Measurements from ENCODE around the gene GRHL1. TPM values are rescaled to one million over a fixed set of nuclear protein-coding genes. Genes with fewer than 3 reads are reported as not detected.

GRHL1 gene
- total RNA-seq, 1 donor from 2014 or later: 1.4 TPM

DNA sequence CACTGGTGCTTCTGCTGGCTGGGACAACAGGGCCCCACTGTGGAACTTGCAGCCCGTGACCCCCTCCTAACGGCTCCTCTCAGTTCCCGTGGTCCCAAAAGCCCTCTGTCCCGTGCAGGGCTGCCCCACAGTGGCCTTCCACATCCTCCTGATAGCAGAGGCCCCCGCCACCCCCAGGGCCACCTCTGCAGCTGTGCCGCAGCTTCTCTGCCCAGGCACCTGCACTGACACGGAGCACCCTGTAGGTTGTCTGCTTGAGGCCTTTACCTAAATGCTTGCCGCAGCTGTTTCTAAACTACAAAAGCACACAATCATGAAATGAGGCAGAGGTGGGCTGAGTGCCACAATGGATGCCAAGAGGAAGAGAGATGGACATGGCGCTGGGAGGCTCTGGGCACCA is 13.5 kb upstream of the GRHL1 start:
- Mint-ChIP-seq H3K27me3 (ENCODE audit: insufficient read depth) (peaks cover 5% of the 10 kb centered on the region), H3K27ac (no peak overlapping the region), H3K9me3 (no peaks in the 10 kb centered on the region), H3K4me1 (ENCODE audit: low read depth) (no peaks in the 10 kb centered on the region), H3K36me3 (ENCODE audit: low read depth) (peaks cover 15% of the 10 kb centered on the region), H3K4me3 (no peak overlapping the region)
- intact Hi-C loops (cut with micrococcal nuclease): no loop called here
- DNase-seq (ENCODE audit: low spot score): no peak

DNA sequence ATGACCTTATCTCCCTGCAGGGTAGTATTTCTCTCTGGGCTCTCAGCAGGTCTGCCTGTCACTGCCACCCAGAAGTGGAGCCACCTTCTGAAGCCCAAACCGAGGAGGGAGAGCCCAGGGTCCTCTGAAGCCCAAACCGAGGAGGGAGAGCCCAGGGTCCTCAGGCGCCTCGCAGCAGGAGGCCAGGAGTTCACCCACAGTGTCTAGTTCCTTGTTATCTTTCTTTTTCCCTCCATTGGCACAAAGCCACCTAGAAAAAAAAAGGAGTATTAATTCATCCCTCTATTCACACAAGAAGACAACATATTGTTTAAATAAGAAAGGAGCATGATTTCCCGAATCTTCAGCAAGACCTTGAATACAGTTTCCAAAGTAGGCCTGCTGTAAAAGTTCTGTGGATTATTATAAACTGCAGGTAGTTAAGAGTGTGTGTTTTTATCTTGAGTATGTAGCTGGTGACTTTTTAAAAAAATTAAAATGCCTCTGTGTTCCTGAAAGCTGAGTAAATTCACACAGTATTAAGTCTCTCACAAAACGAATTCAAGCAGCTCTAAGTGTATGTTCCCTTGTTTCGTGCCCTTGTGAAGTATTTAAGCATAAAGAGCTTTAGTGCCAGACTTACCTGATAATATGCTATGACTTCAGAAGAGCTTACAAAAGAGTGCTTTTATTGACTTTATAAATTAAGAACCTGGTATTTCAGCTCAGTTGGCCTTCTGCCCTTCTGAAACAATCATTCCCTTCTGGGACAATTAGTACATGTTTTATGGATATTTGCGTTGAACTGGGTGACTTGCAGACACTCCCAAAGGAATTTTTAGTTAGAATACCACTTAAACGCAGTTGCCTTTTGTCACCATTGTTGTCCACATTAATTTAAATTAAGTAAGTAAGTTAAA is 11.7 kb upstream of the GRHL1 start:
- intact Hi-C loops (cut with micrococcal nuclease): no loop called here
- Mint-ChIP-seq H3K9me3 (no peaks in the 10 kb centered on the region), H3K27me3 (ENCODE audit: insufficient read depth) (peaks cover 7% of the 10 kb centered on the region), H3K4me1 (ENCODE audit: low read depth) (no peaks in the 10 kb centered on the region), H3K4me3 (no peak overlapping the region), H3K27ac (no peak overlapping the region), H3K36me3 (ENCODE audit: low read depth) (peaks cover 5% of the 10 kb centered on the region)
- DNase-seq (ENCODE audit: low spot score): no peak

DNA sequence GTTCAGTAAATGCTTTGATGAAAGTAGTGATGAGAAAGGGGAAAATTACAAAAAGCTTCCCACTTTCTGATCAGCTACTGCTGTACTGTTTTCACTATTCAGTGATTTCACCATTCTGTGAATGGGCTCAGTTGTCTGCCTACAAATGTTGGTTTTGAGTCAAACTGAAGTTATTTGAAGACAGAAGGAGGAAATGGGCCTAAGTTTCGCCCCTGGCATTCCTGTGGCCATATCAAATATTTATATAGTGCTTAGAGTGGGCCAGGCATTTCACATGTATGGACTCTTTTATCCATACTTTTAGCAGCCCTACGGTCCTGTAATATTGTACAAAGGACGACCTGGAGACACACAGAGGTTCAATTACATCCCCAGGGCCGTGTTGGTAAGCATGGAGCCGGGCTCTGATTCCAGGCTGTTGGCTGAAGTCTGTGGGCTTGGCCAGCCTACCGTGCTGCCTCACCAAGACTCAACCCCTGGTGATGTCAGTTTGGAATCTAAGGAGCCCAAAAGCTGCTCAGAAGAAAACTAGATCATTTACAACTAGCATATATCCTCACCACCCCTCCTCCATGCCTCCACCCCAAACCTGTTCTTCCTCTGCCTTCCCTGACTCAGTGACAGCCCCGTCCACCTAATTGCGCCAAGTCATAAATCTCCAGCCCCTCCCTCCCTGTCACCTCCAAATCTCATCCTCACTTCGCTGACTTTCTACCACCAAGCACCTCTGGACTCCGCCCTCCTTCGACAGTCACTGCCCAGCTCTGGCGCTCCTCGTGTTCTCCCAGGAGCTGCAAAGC is 10.1 kb upstream of the GRHL1 start:
- intact Hi-C loops (cut with micrococcal nuclease): no loop called here
- Mint-ChIP-seq H3K4me3 (no peak overlapping the region), H3K4me1 (ENCODE audit: low read depth) (no peaks in the 10 kb centered on the region), H3K36me3 (ENCODE audit: low read depth) (peaks cover 2% of the 10 kb centered on the region), H3K27me3 (ENCODE audit: insufficient read depth) (peaks cover 13% of the 10 kb centered on the region), H3K27ac (no peak overlapping the region), H3K9me3 (no peaks in the 10 kb centered on the region)
- no peak for DNase-seq (ENCODE audit: low spot score)

DNA sequence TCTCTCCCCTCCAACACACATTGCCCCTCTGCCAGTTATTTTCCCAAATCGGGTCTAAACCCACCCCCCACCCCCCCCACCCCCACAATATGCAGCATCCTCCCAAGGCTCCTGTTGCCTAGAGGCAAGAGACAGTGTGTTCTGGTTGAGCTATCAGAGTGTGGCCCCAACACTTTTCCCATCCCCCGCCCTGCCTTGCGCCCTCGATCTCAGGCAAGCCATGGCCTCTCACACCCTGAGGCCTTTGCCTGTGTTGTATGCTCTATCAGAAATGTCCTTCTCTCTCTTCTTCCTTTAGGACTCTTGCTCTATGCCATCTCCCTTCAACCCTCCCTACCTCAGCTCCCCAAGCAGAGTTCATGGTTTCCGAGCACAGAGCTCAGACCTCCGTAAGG is 9.5 kb upstream of the GRHL1 start:
- no peak for DNase-seq (ENCODE audit: low spot score)
- Mint-ChIP-seq H3K36me3 (ENCODE audit: low read depth) (peaks cover 1% of the 10 kb centered on the region), H3K27ac (no peak overlapping the region), H3K4me1 (ENCODE audit: low read depth) (no peaks in the 10 kb centered on the region), H3K9me3 (no peaks in the 10 kb centered on the region), H3K27me3 (ENCODE audit: insufficient read depth) (peaks cover 14% of the 10 kb centered on the region), H3K4me3 (no peak overlapping the region)
- intact Hi-C loops (cut with micrococcal nuclease): no loop called here

DNA sequence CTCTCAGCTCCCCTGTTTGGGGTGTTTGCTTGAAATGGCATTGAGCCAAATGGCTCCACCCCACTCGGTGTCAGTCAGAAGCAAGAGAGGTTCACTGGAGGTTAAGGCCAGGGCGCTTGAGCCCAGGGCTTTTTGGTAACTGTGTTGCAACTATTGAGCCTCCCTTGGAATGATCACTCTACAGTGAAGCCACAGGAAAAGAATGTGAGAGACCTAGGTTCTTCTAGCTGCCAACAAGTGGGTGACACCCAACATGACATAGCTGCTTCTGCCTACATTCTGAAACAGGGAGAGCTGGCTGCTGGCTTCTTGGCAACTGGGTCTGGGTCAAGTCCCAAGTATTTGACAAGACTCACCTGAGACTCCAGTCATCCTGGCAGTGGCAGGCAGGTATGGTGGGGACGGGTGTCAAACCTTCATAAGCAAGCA is 7.1 kb upstream of the GRHL1 start:
- no peak for DNase-seq (ENCODE audit: low spot score)
- no peak overlapping the region for H3K27ac Mint-ChIP-seq
- H3K9me3 Mint-ChIP-seq: no peaks in the 10 kb centered on the region
- H3K27me3 Mint-ChIP-seq (ENCODE audit: insufficient read depth): peaks cover 24% of the 10 kb centered on the region
- no peaks in the 10 kb centered on the region for H3K4me1 Mint-ChIP-seq (ENCODE audit: low read depth)
- no peak overlapping the region for H3K4me3 Mint-ChIP-seq
- no peaks in the 10 kb centered on the region for H3K36me3 Mint-ChIP-seq (ENCODE audit: low read depth)
- intact Hi-C loops (cut with micrococcal nuclease): no loop called here

DNA sequence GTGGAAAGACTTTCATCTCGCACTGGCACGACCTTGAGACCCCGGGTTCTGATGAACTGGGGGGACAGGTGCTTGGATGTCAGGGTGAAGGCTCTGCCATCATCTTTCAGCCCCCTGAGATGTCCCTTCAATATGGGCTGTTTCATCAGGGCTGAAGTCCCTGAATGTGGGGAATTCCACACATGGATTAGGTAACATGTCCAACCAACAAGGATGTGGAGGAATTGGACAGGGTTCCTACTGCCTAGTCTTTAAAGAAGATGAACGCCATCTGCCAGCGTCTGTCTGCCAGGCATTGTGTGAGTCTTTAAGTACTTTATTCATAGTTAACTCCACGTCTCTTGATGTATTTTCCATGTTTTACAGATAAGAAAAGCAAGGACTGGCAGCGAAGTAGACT is 5.9 kb upstream of the GRHL1 start:
- intact Hi-C loops (cut with micrococcal nuclease): no loop called here
- no peak overlapping the region for H3K4me3 Mint-ChIP-seq
- H3K4me1 Mint-ChIP-seq (ENCODE audit: low read depth): peaks cover 8% of the 10 kb centered on the region
- no peak overlapping the region for H3K27ac Mint-ChIP-seq
- peaks cover 34% of the 10 kb centered on the region for H3K27me3 Mint-ChIP-seq (ENCODE audit: insufficient read depth)
- H3K36me3 Mint-ChIP-seq (ENCODE audit: low read depth): no peaks in the 10 kb centered on the region
- H3K9me3 Mint-ChIP-seq: no peaks in the 10 kb centered on the region
- no peak for DNase-seq (ENCODE audit: low spot score)

DNA sequence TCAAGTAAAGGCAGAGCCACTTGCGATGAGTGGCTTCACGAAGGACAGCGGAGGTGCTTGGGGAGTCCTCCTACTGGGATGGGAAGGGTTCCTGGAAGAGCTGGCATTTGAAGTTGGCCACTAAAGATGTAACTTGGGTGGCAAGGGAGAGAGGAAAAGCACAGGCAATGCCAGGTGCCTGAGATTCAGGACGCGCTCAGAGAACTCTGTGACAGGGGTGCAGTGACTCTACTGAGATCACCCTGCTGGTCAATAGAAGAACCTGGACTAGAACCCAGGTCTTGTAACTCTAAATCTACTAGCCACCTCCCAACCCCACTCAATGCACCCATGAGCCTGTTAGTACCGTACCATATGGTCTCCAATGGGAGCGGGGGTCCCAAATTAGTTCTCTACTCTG is 5.4 kb upstream of the GRHL1 start:
- Mint-ChIP-seq H3K36me3 (ENCODE audit: low read depth) (no peaks in the 10 kb centered on the region), H3K4me1 (ENCODE audit: low read depth) (peaks cover 10% of the 10 kb centered on the region), H3K4me3 (no peak overlapping the region), H3K9me3 (no peaks in the 10 kb centered on the region), H3K27me3 (ENCODE audit: insufficient read depth) (peaks cover 33% of the 10 kb centered on the region), H3K27ac (no peak overlapping the region)
- intact Hi-C loops (cut with micrococcal nuclease): no loop called here
- DNase-seq (ENCODE audit: low spot score): no peak

DNA sequence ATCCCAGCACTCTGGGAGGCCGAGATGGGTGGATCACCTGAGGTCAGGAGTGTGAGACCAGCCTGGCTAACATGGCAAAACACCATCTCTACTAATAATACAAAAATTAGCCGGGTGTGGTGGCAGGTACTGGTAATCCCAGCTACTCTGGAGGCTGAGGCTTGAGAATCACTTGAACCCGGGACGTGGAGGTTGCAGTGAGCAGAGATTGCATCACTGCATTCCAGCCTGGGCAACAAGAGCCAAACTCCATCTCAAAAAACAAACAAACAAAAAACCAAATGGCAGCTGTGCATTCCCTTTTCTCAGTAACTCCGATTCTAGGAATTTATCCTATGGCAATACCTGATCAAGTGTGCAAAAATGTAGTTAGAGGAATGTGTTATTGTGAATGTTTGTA is 4.7 kb upstream of the GRHL1 start:
- no peaks in the 10 kb centered on the region for H3K9me3 Mint-ChIP-seq
- H3K27ac Mint-ChIP-seq: no peak overlapping the region
- no peaks in the 10 kb centered on the region for H3K36me3 Mint-ChIP-seq (ENCODE audit: low read depth)
- H3K4me3 Mint-ChIP-seq: no peak overlapping the region
- H3K4me1 Mint-ChIP-seq (ENCODE audit: low read depth): peaks cover 10% of the 10 kb centered on the region
- intact Hi-C loops (cut with micrococcal nuclease): no loop called here
- no peak for DNase-seq (ENCODE audit: low spot score)
- H3K27me3 Mint-ChIP-seq (ENCODE audit: insufficient read depth): peaks cover 33% of the 10 kb centered on the region

DNA sequence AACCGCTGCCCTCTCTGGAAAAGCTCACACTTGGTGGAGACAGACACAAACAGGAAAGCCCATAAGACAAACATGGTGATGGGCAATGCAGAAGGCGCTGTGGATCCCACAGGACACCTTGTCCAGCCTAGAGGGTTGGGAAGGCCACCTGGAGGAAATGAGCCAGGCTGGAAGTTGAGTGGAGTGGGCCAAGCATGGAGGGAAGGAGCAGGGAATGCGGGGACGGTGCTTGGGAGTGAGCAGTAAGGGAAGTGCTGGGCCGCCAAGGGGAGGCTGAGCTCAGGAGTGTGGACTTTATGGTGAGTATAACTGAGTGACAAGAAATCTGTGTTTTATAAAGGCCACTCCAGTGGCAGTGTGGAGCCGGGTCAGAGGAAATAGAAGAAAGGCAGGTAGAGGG is 2.8 kb upstream of the GRHL1 start:
- peaks cover 24% of the 10 kb centered on the region for H3K4me1 Mint-ChIP-seq (ENCODE audit: low read depth)
- DNase-seq (ENCODE audit: low spot score): no peak
- H3K27ac Mint-ChIP-seq: no peak overlapping the region
- H3K4me3 Mint-ChIP-seq: no peak overlapping the region
- peaks cover 44% of the 10 kb centered on the region for H3K27me3 Mint-ChIP-seq (ENCODE audit: insufficient read depth)
- no peaks in the 10 kb centered on the region for H3K9me3 Mint-ChIP-seq
- intact Hi-C loops (cut with micrococcal nuclease): no loop called here
- no peaks in the 10 kb centered on the region for H3K36me3 Mint-ChIP-seq (ENCODE audit: low read depth)

DNA sequence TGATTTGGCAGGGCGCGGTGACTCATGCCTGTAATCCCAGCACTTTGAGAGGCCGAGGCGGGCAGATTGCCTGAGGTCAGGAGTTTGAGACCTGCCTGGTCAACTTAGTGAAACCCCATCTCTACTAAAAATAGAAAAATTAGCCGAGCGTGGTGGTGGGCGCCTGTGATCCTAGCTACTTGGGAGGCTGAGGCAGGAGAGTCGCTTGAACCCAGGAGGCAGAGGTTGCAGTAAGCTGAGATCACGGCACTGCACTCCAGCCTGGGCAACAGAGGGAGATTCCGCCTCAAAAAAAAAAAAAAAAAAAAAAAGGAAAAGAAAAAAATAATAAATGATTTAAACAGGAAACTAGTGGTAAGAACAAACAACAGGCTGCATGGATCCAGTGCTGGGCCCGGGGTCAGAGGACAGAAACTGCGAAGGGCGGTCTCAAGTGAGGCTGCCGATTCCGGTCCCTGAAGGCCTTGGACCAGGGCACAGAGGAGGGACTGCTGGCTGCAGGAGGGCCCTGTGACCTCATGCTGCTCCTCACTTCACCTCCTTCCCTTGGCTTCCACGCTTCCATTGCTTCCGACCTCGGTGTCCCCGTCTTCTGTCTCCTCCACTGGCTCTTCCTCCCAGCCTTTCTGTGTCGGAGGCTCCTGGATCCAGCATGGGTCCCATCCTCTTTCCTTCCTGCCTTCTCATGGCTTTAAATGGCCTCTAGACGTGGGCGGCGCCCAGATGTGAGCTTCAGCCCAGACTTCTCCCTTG is 2.1 kb upstream of the GRHL1 start:
- Mint-ChIP-seq H3K27me3 (ENCODE audit: insufficient read depth) (peaks cover 51% of the 10 kb centered on the region), H3K4me1 (ENCODE audit: low read depth) (peaks cover 24% of the 10 kb centered on the region), H3K4me3 (peak overlapping the region; percentile 85), H3K27ac (no peak overlapping the region), H3K36me3 (ENCODE audit: low read depth) (no peaks in the 10 kb centered on the region), H3K9me3 (no peaks in the 10 kb centered on the region)
- DNase-seq (ENCODE audit: low spot score): no peak
- intact Hi-C loops (cut with micrococcal nuclease): no loop called here

DNA sequence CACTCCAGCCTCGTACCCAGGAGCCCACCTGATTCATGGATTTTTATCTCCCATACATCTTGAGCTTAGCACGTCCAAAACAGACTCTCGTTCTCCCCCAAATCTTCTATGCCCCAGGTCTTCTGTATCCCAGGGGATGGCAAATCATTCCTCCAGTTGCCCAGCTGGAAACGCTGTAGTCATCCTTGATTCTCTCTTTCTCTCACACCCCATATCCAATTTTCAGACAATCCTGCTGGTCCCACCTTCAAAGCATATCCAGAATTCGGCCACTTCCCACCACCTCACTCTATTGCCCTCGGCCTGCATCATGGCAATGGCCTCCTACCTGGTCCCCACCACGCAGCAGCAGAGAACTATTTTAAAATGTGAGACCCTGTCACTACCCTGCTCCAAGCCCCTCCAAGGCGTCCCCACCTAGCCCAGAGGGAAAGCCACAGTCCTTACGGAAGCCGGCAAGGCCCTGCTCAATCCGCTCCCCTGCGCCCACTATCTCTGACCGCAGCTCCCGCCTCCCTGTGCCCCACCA is 1.4 kb upstream of the GRHL1 start:
- Mint-ChIP-seq H3K27ac (peak overlapping the region; percentile 82), H3K9me3 (no peaks in the 10 kb centered on the region), H3K4me1 (ENCODE audit: low read depth) (peaks cover 24% of the 10 kb centered on the region), H3K27me3 (ENCODE audit: insufficient read depth) (peaks cover 55% of the 10 kb centered on the region), H3K4me3 (peak overlapping the region; percentile 85), H3K36me3 (ENCODE audit: low read depth) (no peaks in the 10 kb centered on the region)
- intact Hi-C loops (cut with micrococcal nuclease): loop anchor here (2.0 to 10.0 kb wide), 2 partner anchors 53 to 135 kb away; no protein-coding TSS in a partner anchor
- DNase-seq (ENCODE audit: low spot score): no peak

DNA sequence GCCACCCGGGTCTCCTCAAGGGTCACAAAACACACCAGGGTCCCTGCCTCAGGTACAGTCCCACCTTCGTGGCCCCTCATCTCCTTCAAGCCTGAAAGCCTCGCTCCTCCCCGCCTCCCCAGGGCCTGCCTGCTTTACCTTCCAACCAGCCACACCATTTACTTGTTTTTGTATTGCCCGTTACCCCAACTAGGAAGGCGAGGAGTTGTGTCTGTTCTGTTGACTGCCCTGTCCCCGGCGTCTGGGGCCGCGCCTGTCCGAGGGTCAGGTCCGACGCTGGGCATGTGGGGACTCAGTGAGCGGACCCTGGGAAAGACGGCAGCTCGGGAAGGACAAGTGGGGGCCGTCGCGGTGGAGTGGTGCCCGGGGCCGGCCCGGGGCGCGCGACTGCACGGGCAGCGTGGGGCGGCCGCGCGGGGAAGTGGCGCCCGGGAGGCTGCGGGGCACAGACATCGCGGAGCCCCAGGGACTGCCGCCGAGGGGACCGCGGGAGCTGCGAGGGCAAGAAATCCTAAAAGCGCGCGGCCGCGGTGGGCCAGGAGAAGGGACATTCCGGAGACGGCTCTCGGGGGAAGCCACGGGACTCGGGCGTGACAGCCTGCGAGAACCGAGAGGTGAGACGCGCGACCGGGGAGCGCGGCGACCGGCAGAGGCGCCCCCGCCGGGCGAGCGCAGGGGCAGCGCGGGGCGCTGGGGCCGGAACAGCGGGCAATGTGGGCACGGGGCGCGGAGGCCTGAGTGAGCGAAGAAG is 797 bp upstream of the GRHL1 start:
- intact Hi-C loops (cut with micrococcal nuclease): loop anchor here (1.0 to 10.0 kb wide), 8 partner anchors 26 to 527 kb away; partner anchors contain the start of genes CPSF3, ITGB1BP1 and TAF1B
- peaks cover 24% of the 10 kb centered on the region for H3K4me1 Mint-ChIP-seq (ENCODE audit: low read depth)
- no peaks in the 10 kb centered on the region for H3K9me3 Mint-ChIP-seq
- peak overlapping the region; percentile 82 for H3K27ac Mint-ChIP-seq
- H3K4me3 Mint-ChIP-seq: peak overlapping the region; percentile 85
- no peak for DNase-seq (ENCODE audit: low spot score)
- H3K27me3 Mint-ChIP-seq (ENCODE audit: insufficient read depth): peaks cover 58% of the 10 kb centered on the region
- H3K36me3 Mint-ChIP-seq (ENCODE audit: low read depth): no peaks in the 10 kb centered on the region

Data from activated T-helper 1 cell treated with anti-CD3 and anti-CD28 coated beads, Interleukin-12 subunit alpha, Interleukin-12 subunit beta, Interleukin-2, Interleukin-4 antibody, amounts not matched to agents 30 ng/mL and 10 ng/mL and 1 ng/mL, durations not matched to agents 14 hours and 24 hours and 36 hours (primary cell).